H7 (cell line): ENCODE measurements around the gene GPR25. TPM values are rescaled to one million over a fixed set of nuclear protein-coding genes. Genes with fewer than 3 reads are reported as not detected.

Experiments
- DNase-seq: peaks from one replicate; pipeline ENCODE4 v3.0.0; 2012
- H3K27me3 ChIP-seq: 2 replicates; pipeline ENCODE4 v1.6.0; 2011; ENCODE audit warnings: mild to moderate bottlenecking, low read length; ENCODE audit not compliant: control insufficient read depth, insufficient read depth
- H3K36me3 ChIP-seq: replicated peaks from 2 replicates; pipeline ENCODE4 v1.5.1; 2011; ENCODE audit warnings: low read length; ENCODE audit not compliant: control insufficient read depth, insufficient read depth
- H3K4me3 ChIP-seq: 2 replicates; pipeline ENCODE4 v1.5.1; 2011; ENCODE audit warnings: low read depth, mild to moderate bottlenecking, control low read depth, low read length, moderate library complexity; ENCODE audit not compliant: insufficient read depth
- total RNA-seq: library from RNA; depleted of rRNA; stranded (reverse); fragments of >200 nt; shearing (Covaris generic); gene quantifications from 2 replicates; pipeline ENCODE4 v1.2.3, GENCODE V29; 2014

Gene GPR25
- total RNA-seq, 1 experiment from 2014 or later: not detected

- no peak for DNase-seq
- Histone ChIP-seq H3K4me3 (no peak overlapping the region), H3K27me3 (0 out of 2 replicates have a peak, but pooled peaks cover 1% of the 10 kb centered on the region)
Measured at GRCh38 chr1:200885623-200886402, 13.0 kb downstream of the GPR25 start.

GRCh38 chr1:200886594-200886993 is 13.8 kb downstream of the GPR25 start:
- no peak overlapping the region for H3K4me3 ChIP-seq
- DNase-seq: no peak
- 0 out of 2 replicates have a peak, but pooled peaks cover 1% of the 10 kb centered on the region for H3K27me3 ChIP-seq
- no peaks in the 10 kb centered on the region for H3K36me3 ChIP-seq

More at GRCh38 chr1:200885623-200886402, 13.0 kb downstream of the GPR25 start:
- H3K36me3 ChIP-seq: no peaks in the 10 kb centered on the region

GRCh38 chr1:200887036-200887435 is 14.3 kb downstream of the GPR25 start:
- H3K4me3 ChIP-seq: no peak overlapping the region
- H3K27me3 ChIP-seq: 0 out of 2 replicates have a peak, but pooled peaks cover 1% of the 10 kb centered on the region
- no peak for DNase-seq
- H3K36me3 ChIP-seq: no peaks in the 10 kb centered on the region

GRCh38 chr1:200887772-200888348 is 15.1 kb downstream of the GPR25 start:
- H3K27me3 ChIP-seq: 0 out of 2 replicates have a peak, but pooled peaks cover 1% of the 10 kb centered on the region
- no peak overlapping the region for H3K4me3 ChIP-seq
- H3K36me3 ChIP-seq: no peaks in the 10 kb centered on the region
- no peak for DNase-seq

GRCh38 chr1:200888349-200888838 is 15.6 kb downstream of the GPR25 start:
- Histone ChIP-seq H3K27me3 (0 out of 2 replicates have a peak, but pooled peaks cover 1% of the 10 kb centered on the region), H3K36me3 (no peaks in the 10 kb centered on the region), H3K4me3 (no peak overlapping the region)
- DNase-seq: no peak

- Histone ChIP-seq H3K36me3 (no peaks in the 10 kb centered on the region), H3K27me3 (0 out of 2 replicates have a peak, but pooled peaks cover 1% of the 10 kb centered on the region), H3K4me3 (no peak overlapping the region)
- no peak for DNase-seq
Measured at GRCh38 chr1:200889571-200889970, 16.8 kb downstream of the GPR25 start.

- H3K36me3 ChIP-seq: no peaks in the 10 kb centered on the region
- H3K27me3 ChIP-seq: 0 out of 2 replicates have a peak, but pooled peaks cover 1% of the 10 kb centered on the region
- no peak overlapping the region for H3K4me3 ChIP-seq
- no peak for DNase-seq
Measured at GRCh38 chr1:200890027-200890426, 17.2 kb downstream of the GPR25 start.

- peak overlapping the region; percentile 68 for H3K4me3 ChIP-seq
- peak; percentile 91 for DNase-seq
- H3K36me3 ChIP-seq: no peaks in the 10 kb centered on the region
- H3K27me3 ChIP-seq: 0 out of 2 replicates have a peak, but pooled peaks cover 1% of the 10 kb centered on the region
Measured at GRCh38 chr1:200890818-200891773, 18.3 kb downstream of the GPR25 start.

GRCh38 chr1:200891774-200892157 is 19.0 kb downstream of the GPR25 start:
- Histone ChIP-seq H3K4me3 (peak overlapping the region; percentile 68), H3K36me3 (no peaks in the 10 kb centered on the region), H3K27me3 (0 out of 2 replicates have a peak, but pooled peaks cover 1% of the 10 kb centered on the region)
- peak; percentile 87 for DNase-seq

GRCh38 chr1:200892546-200892945 is 19.8 kb downstream of the GPR25 start:
- no peak for DNase-seq
- Histone ChIP-seq H3K4me3 (peak overlapping the region; percentile 68), H3K27me3 (0 out of 2 replicates have a peak, but pooled peaks cover 1% of the 10 kb centered on the region), H3K36me3 (no peaks in the 10 kb centered on the region; the same call in none of the 2 replicates)

GRCh38 chr1:200892958-200893357 is 20.2 kb downstream of the GPR25 start:
- no peak overlapping the region for H3K4me3 ChIP-seq
- peaks cover under 1% of the 10 kb centered on the region for H3K36me3 ChIP-seq
- no peak for DNase-seq
- H3K27me3 ChIP-seq: 0 out of 2 replicates have a peak, but pooled peaks cover 1% of the 10 kb centered on the region

- Histone ChIP-seq H3K4me3 (peak overlapping the region; percentile 16; the same call in 1 of the 2 replicates), H3K27me3 (0 out of 2 replicates have a peak, but pooled peaks cover 1% of the 10 kb centered on the region), H3K36me3 (peaks cover 2% of the 10 kb centered on the region)
- DNase-seq: no peak
Measured at GRCh38 chr1:200893411-200893901, 20.7 kb downstream of the GPR25 start.

- DNase-seq: no peak
- Histone ChIP-seq H3K27me3 (no peaks in the 10 kb centered on the region), H3K4me3 (no peak within 1 kb of the TSS), H3K36me3 (peaks cover 8% of the 10 kb centered on the region)
Measured at GRCh38 chr1:200894712-200895442, 22.1 kb downstream of the GPR25 start, which contains the start of gene INAVA. INAVA (plus strand) TSS chr1:200894900; CDS start chr1:200898401, 3,501 bp downstream.
